ENCODE measurements around the gene KRTAP19-4. TPM values are rescaled to one million over a fixed set of nuclear protein-coding genes. Genes with fewer than 3 reads are reported as not detected.

Gene KRTAP19-4
- total and polyA plus RNA-seq, 2 of the 4 experiments (the other 2 are of a cell fraction): not detected

DNA sequence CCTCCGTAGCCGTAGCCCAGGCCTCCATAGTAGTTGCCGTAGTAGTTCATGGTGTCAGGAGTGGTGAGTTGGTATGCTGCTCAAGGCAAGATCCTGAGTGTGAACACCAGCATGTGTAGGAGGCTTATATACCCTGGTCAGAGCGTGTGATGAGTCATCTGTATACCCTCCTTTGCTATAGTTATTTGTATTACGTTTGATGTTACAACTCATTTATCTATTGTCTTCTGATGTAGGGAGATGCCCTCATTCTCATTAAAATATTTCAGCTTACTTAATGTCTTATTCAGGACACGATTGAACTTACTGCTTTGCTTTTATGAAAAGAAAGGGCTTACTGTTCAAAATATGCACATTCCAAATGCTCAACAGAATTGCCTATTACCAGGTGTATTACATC lies 5.1 kb upstream of the KRTAP19-4 start, which contains the start of gene KRTAP19-5:
Gene KRTAP19-5 (minus strand): TSS at position 101 of the 400 bp plus-strand sequence. CDS start 51 bp downstream, at position 50.
- Histone ChIP-seq H3K36me3 (ENCODE audit: control insufficient read depth, insufficient read depth, low read length) (no peaks in the 10 kb centered on the region), H3K9ac (ENCODE audit: low read depth, low read length) (no peak within 1 kb of the TSS), H3K9me1 (ENCODE audit: insufficient read depth, low read length) (no peaks in the 10 kb centered on the region), H3K4me3 (ENCODE audit: insufficient read depth, low read depth, low read length) (no peak within 1 kb of the TSS), H2BK15ac (ENCODE audit: low read depth, low read length) (no peak within 1 kb of the TSS), H3K4me2 (ENCODE audit: low read depth, low read length) (no peak within 1 kb of the TSS), H4K8ac (ENCODE audit: low read depth in 2 of 2, low read length in 2 of 2) (no peak within 1 kb of the TSS), H2AFZ (replicated peaks; ENCODE audit: low read length, poor library complexity) (no peak within 1 kb of the TSS), H3K56ac (ENCODE audit: extremely low read depth, insufficient read depth, low read length) (no peak within 1 kb of the TSS), H2AK9ac (replicated peaks; ENCODE audit: low read depth, low read length, poor library complexity) (no peak within 1 kb of the TSS), H2BK20ac (ENCODE audit: low read depth, low read length) (no peak within 1 kb of the TSS), H3K9me3 (ENCODE audit: control insufficient read depth, insufficient read depth, low read length) (peaks cover 3% of the 10 kb centered on the region; the same call in 1 of the 2 replicates), H3K79me1 (ENCODE audit: low read depth in 1 of 2, low read length in 2 of 2) (no peaks in the 10 kb centered on the region), H3K27me3 (ENCODE audit: control insufficient read depth, insufficient read depth, low read length) (no peaks in the 10 kb centered on the region), H2BK5ac (ENCODE audit: low read depth, low read length, poor library complexity, severe bottlenecking) (no peak within 1 kb of the TSS), H3K4ac (ENCODE audit: low read depth, low read length) (no peak within 1 kb of the TSS), H3K18ac (ENCODE audit: low read depth, low read length) (no peak within 1 kb of the TSS), H2BK120ac (ENCODE audit: low read depth, low read length) (no peak within 1 kb of the TSS), H3K27ac (ENCODE audit: insufficient read depth, low read length) (no peak within 1 kb of the TSS), H4K91ac (ENCODE audit: insufficient read depth, low read depth, low read length) (no peak within 1 kb of the TSS), H3K4me1 (ENCODE audit: control insufficient read depth, insufficient read depth, low read length) (no peaks in the 10 kb centered on the region), H4K20me1 (ENCODE audit: insufficient read depth, low read length) (no peaks in the 10 kb centered on the region), H3K14ac (replicated peaks; ENCODE audit: low read depth, low read length) (no peak within 1 kb of the TSS), H4K5ac (ENCODE audit: low read depth, low read length) (no peak within 1 kb of the TSS), H2AK5ac (ENCODE audit: low read depth, low read length) (no peak within 1 kb of the TSS), H3K23ac (ENCODE audit: low read depth, low read length) (no peak within 1 kb of the TSS)
- CTCF ChIA-PET: no interaction called here
- POLR2A ChIA-PET (ENCODE audit: unreplicated experiment): no interaction called here
- dilution Hi-C loops (cut with HindIII; ENCODE audit: low sequenced_read_pairs, unreplicated experiment) (no loop called here), in situ Hi-C loops (cut with MboI; ENCODE audit: low sequenced_read_pairs) (no loop called here), intact Hi-C loops (cut with micrococcal nuclease) (no loop called here)
- no peak for DNase-seq
- 100% methylated on average over 1 of the region's 6 CpGs; no CpG with 5 or more reads in 1 of the 2 experiments for whole genome bisulfite sequencing, 2 experiments (ENCODE audit: extremely low coverage in 2 of 2, insufficient read length in 1 of 2)
- no TSS peak for BruUV-seq (replicated peaks)
- TF ChIP-seq RFX5 (IDR thresholded peaks at IDR 0.05; ENCODE audit: low read depth, low read length): no peak
- TF ChIP-seq CHD1 (IDR thresholded peaks at IDR 0.05; ENCODE audit: low read depth, low read length): no peak
- TF ChIP-seq MXI1 (IDR thresholded peaks at IDR 0.05; ENCODE audit: borderline replicate concordance, low read depth, low read length): no peak
- no peak for ATAC-seq (ENCODE audit: low read depth)
